GM12872 (cell line): ENCODE results near the gene LDHA.

Experiments
- TF ChIP-seq, protein P1 (sequence below): IDR thresholded peaks from 3 replicates; pipeline ENCODE4 v1.5.1; 2011; ENCODE audit warnings: low read depth, mild to moderate bottlenecking, low read length, moderate library complexity; ENCODE audit not compliant: insufficient read depth

Gene LDHA

DNA sequence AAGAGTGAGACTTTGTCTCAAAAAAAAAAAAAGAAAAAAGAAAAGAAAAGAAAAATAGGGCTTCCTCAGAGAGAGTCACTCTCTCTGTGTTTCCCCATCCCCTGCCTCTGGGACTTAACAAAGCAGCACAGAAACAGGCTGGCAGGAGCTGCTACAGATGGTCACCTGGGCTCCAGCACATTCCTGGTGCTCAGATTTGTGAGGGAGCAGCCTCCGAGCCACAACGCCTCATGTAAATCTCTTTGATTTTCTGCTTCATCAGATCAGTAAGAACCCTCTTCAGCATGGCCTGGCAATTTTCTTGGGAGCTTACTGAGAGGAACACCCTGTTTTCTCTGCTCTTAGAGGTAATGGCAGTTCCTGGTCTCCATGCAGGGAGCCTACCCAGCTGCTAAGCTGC, 15.2 kb upstream of the LDHA start:
- TF ChIP-seq, protein P1, sequence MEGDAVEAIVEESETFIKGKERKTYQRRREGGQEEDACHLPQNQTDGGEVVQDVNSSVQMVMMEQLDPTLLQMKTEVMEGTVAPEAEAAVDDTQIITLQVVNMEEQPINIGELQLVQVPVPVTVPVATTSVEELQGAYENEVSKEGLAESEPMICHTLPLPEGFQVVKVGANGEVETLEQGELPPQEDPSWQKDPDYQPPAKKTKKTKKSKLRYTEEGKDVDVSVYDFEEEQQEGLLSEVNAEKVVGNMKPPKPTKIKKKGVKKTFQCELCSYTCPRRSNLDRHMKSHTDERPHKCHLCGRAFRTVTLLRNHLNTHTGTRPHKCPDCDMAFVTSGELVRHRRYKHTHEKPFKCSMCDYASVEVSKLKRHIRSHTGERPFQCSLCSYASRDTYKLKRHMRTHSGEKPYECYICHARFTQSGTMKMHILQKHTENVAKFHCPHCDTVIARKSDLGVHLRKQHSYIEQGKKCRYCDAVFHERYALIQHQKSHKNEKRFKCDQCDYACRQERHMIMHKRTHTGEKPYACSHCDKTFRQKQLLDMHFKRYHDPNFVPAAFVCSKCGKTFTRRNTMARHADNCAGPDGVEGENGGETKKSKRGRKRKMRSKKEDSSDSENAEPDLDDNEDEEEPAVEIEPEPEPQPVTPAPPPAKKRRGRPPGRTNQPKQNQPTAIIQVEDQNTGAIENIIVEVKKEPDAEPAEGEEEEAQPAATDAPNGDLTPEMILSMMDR: no peak

DNA sequence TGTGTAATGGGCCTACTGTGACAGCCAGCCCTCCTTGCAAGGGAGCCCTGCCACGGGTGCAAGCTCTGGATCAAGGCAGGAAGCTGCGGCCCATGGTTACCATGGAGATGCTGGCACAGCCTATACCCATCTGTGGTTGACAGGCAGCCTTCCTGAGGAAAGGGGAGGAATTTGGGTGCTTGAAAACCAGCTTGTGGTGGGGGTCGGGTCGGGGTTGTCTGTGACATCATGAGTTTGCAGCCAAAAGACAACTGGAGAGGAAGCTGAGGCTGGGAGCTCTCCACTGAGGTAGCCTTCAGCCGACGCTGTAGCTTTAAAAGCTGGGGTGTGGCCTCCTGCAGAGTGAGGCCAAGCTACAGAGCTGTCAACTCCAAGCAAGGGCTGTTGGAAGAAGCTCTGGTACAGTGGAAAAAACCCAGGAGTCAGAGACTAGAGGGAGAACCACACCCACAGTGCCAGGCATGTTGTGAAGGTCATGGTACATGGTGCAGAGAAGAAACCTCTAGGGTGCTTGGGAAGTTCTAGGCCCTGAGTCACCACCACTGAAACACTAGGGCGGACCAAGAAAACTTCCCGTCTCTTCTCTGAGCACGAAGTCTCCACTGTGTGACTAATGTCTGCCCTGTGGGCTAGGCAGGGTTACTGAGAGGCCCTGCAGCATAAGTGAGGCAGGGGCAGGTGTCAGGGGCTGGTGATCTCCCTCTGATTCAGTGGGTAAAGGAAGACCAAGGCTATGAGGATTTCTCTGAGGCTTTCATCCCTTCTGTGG, 10.8 kb upstream of the LDHA start:
- TF ChIP-seq, protein P1: no peak

DNA sequence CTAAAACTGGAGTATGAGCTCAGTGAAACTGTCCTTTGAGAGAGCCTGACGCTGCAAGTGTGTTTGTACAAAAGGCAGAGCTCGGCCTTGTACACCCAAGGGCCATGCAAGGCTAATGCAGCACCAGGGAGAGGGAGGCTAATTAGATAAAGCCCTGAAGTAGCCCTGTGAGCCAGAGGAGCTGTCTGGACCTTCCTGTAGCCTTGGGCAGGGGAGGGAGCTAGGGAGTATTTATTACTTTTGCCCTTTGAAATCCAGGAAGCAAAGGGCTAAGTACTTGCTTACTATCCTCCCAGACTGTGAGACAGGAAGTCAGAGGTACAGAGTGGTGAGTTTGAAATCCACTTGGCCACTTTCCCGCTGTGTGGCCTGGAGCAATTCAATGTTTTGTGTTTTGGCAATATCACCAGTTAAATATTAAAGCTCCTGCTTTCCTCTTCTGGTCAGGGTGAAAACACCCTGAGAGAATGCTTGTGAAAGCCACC, 10.2 kb upstream of the LDHA start:
- TF ChIP-seq, protein P1: no peak

DNA sequence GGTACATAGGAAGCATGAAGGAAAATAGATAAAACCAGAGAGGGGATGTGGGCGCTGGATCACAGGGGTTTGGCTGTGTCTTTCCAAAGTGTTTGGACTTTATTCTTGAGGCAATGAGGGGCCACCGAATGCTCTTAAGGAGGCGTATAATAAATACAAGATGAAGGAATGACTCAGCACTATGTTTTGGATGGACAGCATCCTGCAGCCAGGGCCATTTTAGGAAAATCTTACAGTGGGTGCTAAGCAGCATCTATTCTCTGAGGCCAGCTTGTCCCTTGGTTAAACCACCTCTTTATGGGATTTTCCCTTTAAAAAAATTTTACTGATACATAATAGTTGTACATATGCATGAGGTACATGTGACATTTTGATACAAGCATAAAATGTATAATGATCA, 4.3 kb upstream of the LDHA start:
- TF ChIP-seq, protein P1: no peak

DNA sequence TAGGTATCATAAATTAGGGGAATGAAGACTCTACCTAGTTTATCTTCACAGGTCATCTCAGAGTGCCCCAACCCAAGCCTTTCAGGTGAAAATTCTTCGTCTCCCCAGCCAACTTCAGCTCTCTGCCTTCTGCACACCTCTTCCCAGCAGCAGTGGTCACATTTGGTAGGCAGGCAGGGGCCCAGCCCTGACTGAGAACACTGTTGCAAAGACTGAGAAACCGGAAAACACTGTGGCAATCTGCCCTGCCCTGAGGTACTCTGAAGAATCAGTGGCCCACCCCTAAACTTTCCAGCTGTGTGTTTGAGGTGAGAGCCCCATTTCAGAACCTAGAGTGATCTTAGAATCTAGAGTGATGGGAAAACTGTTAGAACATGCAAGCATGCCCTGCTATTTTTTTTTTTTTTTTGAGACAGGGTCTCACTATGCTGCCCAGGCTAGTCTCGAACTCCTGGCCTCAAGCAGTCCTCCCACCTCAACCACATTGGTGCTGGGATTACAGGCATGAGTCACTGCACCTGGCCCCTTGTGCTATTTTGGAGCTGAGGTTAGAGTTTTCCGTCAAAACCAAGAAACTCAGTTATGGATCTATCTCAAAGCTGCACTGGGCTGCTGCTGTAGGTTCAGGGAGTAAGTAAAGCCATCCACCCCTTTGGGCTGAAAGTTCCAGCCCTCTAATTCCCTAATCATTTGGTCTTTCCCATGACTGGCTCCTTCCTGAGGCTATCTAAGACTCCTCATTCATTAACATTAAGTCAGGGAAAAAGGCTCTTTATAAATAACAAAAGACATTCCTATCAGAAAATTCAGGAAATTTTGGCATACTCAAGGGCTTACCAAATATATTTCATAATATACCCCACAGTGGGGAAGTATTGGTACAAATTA, 1.7 kb upstream of the LDHA start:
- TF ChIP-seq, protein P1: no peak

DNA sequence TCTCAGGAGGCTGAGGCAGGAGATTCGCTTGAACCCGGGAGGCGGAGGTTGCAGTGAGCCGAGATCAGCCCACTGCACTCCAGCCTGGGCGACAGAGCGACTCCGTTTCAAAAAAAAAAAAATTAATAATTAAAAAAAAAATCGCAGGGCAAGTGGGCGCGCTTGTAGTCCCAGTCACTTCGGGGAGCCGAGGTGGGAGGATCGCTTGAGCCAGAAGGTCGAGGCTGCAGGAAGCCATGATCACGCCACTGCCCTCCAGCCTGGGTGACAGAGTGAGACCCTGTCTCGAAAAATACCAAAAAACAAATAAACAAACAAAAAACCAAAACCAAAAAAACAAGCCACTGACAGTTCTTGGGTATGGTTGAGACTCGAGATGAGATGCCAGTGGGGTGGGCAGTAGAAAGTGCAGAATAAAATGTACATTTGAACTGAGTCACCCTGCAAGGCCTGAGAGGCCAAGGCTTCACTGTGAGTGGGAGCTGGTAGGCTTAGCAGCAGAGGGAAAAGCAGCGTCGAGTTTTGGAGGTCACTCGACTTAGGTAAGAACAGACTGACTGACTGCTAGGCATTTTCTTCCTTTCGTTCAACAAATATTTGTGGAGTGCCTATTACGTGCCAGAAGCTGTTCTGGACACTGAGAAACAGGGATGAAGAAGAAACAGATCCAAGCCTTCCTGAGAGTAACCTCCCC, 635 bp upstream of the LDHA start:
- TF ChIP-seq, protein P1: no peak
